Astrocyte of the cerebellum (primary cell): ENCODE results near the gene NT5C1B.

Source experiments
- DNase-seq: peaks from one replicate; pipeline ENCODE4 v3.0.0-alpha.2; 2011; ENCODE audit warnings: low read depth
- H3K4me3 ChIP-seq: 2 replicates; pipeline ENCODE4 v1.5.1; 2011; ENCODE audit warnings: mild to moderate bottlenecking, low read depth, low read length, moderate library complexity
- CTCF ChIP-seq: IDR thresholded peaks from 2 replicates; pipeline ENCODE4 v1.5.1; 2012; ENCODE audit warnings: low read length, low read depth, moderate library complexity, mild to moderate bottlenecking; ENCODE audit errors: missing control alignments
- in situ Hi-C: cut with HindIII; loops from 2 replicates; pipeline ENCODE4 v1.10.0; 2017; ENCODE audit warnings: low sequenced_read_pairs

NT5C1B gene

GRCh38 chr2:18551169-18551568 is 38.2 kb downstream of the NT5C1B start:
- in situ Hi-C loops: no loop called here
- no peak for TF ChIP-seq CTCF
- no peak overlapping the region for H3K4me3 ChIP-seq
- DNase-seq: no peak

GRCh38 chr2:18550433-18550832 is 38.9 kb downstream of the NT5C1B start:
- in situ Hi-C loops: no loop called here
- no peak for TF ChIP-seq CTCF
- DNase-seq: no peak
- no peak overlapping the region for H3K4me3 ChIP-seq

- no peak overlapping the region for H3K4me3 ChIP-seq
- TF ChIP-seq CTCF: no peak
- in situ Hi-C loops: no loop called here
- DNase-seq: no peak
These were observed 40.3 kb downstream of the NT5C1B start for GRCh38 chr2:18549083-18549482.

- no peak overlapping the region for H3K4me3 ChIP-seq
- no peak for TF ChIP-seq CTCF
- in situ Hi-C loops: no loop called here
- DNase-seq: no peak
These were observed 40.7 kb downstream of the NT5C1B start for GRCh38 chr2:18548621-18549020.

GRCh38 chr2:18546567-18546966 is 42.8 kb downstream of the NT5C1B start:
- no peak for DNase-seq
- no peak overlapping the region for H3K4me3 ChIP-seq
- TF ChIP-seq CTCF: no peak
- in situ Hi-C loops: no loop called here

GRCh38 chr2:18545384-18545783 is 44.0 kb downstream of the NT5C1B start:
- H3K4me3 ChIP-seq: no peak overlapping the region
- no peak for DNase-seq
- in situ Hi-C loops: no loop called here
- TF ChIP-seq CTCF: no peak

- no peak for DNase-seq
These were observed 45.2 kb downstream of the NT5C1B start for GRCh38 chr2:18544171-18544570.

More at GRCh38 chr2:18544171-18544570, 45.2 kb downstream of the NT5C1B start:
- in situ Hi-C loops: no loop called here
- TF ChIP-seq CTCF: no peak
- H3K4me3 ChIP-seq: no peak overlapping the region
